GM13977 (cell line): ENCODE data around the gene IL1RAPL2.

Experiments used
- DNase-seq: peaks from one replicate; pipeline ENCODE4 v3.0.0; 2012; ENCODE audit warnings: low spot score
- CTCF ChIP-seq: IDR thresholded peaks from 2 replicates; pipeline ENCODE4 v1.5.1; 2012; ENCODE audit warnings: mild to moderate bottlenecking, control low read depth; ENCODE audit not compliant: insufficient read depth; ENCODE audit errors: extremely low read depth, missing control alignments
- in situ Hi-C: fragments of 300-500 bp; cut with MboI; formaldehyde crosslinking; loops from one replicate; pipeline ENCODE4 v1.12.0; 2022; ENCODE audit warnings: low sequenced_read_pairs, low pct_unique_long_range_greater_than_20kb, mixed read lengths, inconsistent platforms; ENCODE audit not compliant: unreplicated experiment

Gene IL1RAPL2

DNA sequence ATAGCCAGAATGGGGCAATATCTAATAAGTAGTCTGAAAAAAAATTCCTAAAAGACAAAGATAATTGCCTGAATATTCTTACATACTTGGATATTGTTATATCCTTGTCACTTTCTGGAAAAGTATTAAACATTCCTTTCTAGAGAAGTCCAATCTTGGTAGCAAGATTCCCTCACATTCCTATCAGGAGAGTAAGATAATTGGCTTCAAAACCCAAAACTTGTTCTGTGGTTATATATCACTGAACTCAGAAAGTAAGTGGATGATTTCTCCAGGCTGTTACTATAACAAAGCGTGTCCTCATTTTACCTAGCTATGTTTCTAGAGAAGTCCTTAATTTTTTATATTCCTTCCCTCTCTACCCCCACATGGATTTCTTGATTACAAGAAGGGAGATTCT is 700.5 kb downstream of the IL1RAPL2 start:
- no peak for TF ChIP-seq CTCF
- in situ Hi-C loops: no loop called here
- no peak for DNase-seq

- no peak for TF ChIP-seq CTCF
- DNase-seq: no peak
- in situ Hi-C loops: no loop called here
Observed at GRCh38 chrX:105267167-105267566, 701.2 kb downstream of the IL1RAPL2 start.

DNA sequence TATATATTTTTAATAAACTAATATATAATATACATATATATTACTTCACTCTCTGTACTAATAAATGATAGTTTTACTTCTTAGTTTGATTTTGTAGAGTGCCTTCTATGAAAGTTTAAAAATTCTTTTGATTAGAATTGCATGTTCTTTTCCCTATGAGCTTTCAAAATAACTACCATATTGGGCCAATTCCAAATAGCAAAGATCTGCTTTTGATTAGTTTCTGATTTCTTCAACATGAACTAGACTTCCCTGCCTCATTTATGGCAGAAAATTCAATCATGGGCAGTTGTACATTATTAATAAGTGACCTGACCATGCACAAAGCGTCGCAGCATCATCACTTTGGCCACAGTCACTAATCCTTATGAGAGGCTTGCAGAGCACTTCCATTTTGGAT is 703.4 kb downstream of the IL1RAPL2 start:
- TF ChIP-seq CTCF: no peak

DNA sequence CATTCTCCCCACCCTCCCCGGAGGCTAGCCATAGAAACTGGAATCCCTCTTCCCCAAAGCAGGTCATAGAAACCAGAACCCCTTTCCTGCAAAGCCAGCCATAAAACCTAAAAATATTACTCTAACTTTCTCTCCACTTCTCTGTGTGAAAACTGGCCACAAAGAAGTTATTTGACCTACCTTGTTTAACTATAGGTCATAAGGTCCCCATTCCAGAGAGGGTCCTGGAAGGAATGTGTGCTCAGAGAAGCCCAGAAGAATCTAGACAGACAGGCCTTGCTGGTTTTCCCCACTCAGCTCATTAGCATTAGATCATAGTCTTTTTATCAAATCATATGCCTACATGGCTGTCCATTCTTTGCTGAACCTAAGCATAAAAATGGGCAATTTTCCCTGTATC is 707.3 kb downstream of the IL1RAPL2 start:
- no peak for DNase-seq
- TF ChIP-seq CTCF: no peak
- in situ Hi-C loops: no loop called here

More for the DNA sequence above, 703.4 kb downstream of the IL1RAPL2 start:
- DNase-seq: no peak
- in situ Hi-C loops: no loop called here

DNA sequence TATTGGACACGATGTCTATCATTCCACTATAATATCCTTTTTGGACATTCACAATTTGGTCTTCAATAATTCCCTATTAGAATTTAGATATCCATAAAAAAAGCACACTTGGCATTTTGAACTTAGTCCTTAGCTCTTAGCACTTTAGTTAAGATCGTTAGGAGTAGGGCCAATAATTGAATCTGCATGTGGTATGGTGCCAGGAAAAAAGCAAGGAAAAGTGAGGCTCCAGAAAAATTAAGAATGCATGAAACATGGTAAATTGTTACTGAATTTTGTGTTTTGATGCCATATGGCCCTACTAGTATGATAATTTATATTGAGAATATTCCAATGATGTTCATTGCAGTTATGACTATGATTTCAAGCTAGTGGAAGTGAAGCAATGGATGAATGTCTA is 708.1 kb downstream of the IL1RAPL2 start:
- TF ChIP-seq CTCF: no peak
- in situ Hi-C loops: no loop called here
- DNase-seq: no peak

GRCh38 chrX:105277132-105277531 is 711.1 kb downstream of the IL1RAPL2 start:
- no peak for DNase-seq
- in situ Hi-C loops: no loop called here
- TF ChIP-seq CTCF: no peak

DNA sequence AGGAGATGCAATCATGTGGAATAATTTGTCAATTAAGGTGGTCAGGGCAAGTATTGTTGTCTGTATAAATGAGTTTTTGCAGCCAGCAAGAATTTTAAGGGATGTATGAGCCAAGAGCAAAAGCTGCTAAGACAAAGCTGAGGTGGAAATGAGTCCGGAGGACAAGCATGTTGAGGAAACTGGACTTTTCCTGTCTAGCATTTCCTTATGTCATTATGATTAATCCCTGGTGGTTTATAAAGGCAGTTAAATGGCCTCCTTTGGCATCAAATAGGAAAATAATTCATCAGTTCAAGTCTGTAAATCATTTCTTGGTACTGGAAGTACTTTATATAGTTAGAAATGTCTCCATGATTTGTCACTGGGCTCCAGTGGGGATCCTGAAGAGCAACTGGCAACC is 716.1 kb downstream of the IL1RAPL2 start:
- in situ Hi-C loops: no loop called here
- no peak for TF ChIP-seq CTCF
- no peak for DNase-seq
